Measurements from ENCODE around the gene NLGN1. TPM values are rescaled to one million over a fixed set of nuclear protein-coding genes. Genes with fewer than 3 reads are reported as not detected.

Gene NLGN1
- total and polyA plus RNA-seq, 2 of the 8 experiments (the other 6 are each of a cell fraction or from before 2014, with no cell fraction given), result 7.8 to 14.8 TPM

- H2BK120ac ChIP-seq (replicated peaks; ENCODE audit: low read depth, low read length), result no peak overlapping the region
- CTCF ChIA-PET (ENCODE audit: partially characterized antibody), result no interaction called here
- no peak for FAIRE-seq
- TF ChIP-seq BACH1 (IDR thresholded peaks at IDR 0.05; ENCODE audit: low read length) (peak; percentile 31; the same call in 1 of the 2 replicates), GABPA (IDR thresholded peaks at IDR 0.05; ENCODE audit: borderline replicate concordance, insufficient read depth, low read length) (no peak), TBP (IDR thresholded peaks at IDR 0.05; ENCODE audit: low read depth, low read length) (peak; percentile 13; the same call in 1 of the 2 replicates), POLR2A (IDR thresholded peaks at IDR 0.05; ENCODE audit: control extremely low read depth in 1 of 2, low read depth in 2 of 2, low read length in 2 of 2) (peak; percentile 42 to 79), KDM4A (IDR thresholded peaks at IDR 0.05; ENCODE audit: low read depth, low read length, severe bottlenecking) (peak; percentile 94), TAF1 (IDR thresholded peaks at IDR 0.05; ENCODE audit: low read depth, low read length) (peak; percentile 68), MAX (IDR thresholded peaks at IDR 0.05) (peak; percentile 95), HDAC2 (IDR thresholded peaks at IDR 0.05; ENCODE audit: borderline replicate concordance in 1 of 2, low read depth in 2 of 2, low read length in 2 of 2) (peak; percentile 23 to 77; a peak in 2 of 4 replicates), RBBP5 (IDR thresholded peaks at IDR 0.05; ENCODE audit: borderline replicate concordance, low read depth, low read length) (peak; percentile 96), TEAD4 (IDR thresholded peaks at IDR 0.05; ENCODE audit: low read depth, low read length) (no peak), CBX8 (IDR thresholded peaks at IDR 0.05; ENCODE audit: borderline replicate concordance, low read depth, low read length) (no peak)
Measured at GRCh38 chr3:173395412-173396181, 1.9 kb upstream of the NLGN1 start.

More at GRCh38 chr3:173395412-173396181, 1.9 kb upstream of the NLGN1 start:
- peaks cover 8% of the 10 kb centered on the region for H3K23me2 ChIP-seq (ENCODE audit: low read depth, low read length)
- H3K4me1 ChIP-seq (replicated peaks in 1 of 4; ENCODE audit: control insufficient read depth in 3 of 4, insufficient read depth in 4 of 4, low read length in 3 of 4), result peaks cover 0 to 6% (median 0%) of the 10 kb centered on the region in 4 experiments; a peak in 3 of 7 replicates
- peak overlapping the region; percentile 89 for H3K4ac ChIP-seq (replicated peaks; ENCODE audit: insufficient read length, low read depth, low read length)
- no peak overlapping the region for H3K27ac ChIP-seq (ENCODE audit: low read depth, low read length)
- peak overlapping the region in 3 of 4 experiments; percentile 43 to 84 (median 48); a peak in 6 of 7 replicates for H3K9ac ChIP-seq (replicated peaks in 1 of 4; ENCODE audit: extremely low read depth in 1 of 4, low read depth in 3 of 4, low read length in 3 of 4)
- H2BK15ac ChIP-seq (ENCODE audit: low read length), result no peak overlapping the region
- peak; percentile 77 to 85 for DNase-seq (ENCODE audit: low read depth in 1 of 2, low spot score in 2 of 2)
- H3K56ac ChIP-seq (replicated peaks; ENCODE audit: insufficient read length, low read depth, low read length), result no peak overlapping the region
- H3K79me1 ChIP-seq (ENCODE audit: low read depth, low read length), result no peaks in the 10 kb centered on the region
- no peaks in the 10 kb centered on the region for H4K20me1 ChIP-seq (replicated peaks in 1 of 2; ENCODE audit: control insufficient read depth in 1 of 2, insufficient read depth in 2 of 2, low read length in 2 of 2)
- POLR2A ChIA-PET (ENCODE audit: partially characterized antibody), result interaction anchor here (1.7 kb wide), 1 partner anchor 34 kb away, joined by 3 read pairs; no protein-coding TSS in a partner anchor
- H3K23ac ChIP-seq (ENCODE audit: insufficient read length), result no peak overlapping the region
- H3K9me3 ChIP-seq (ENCODE audit: insufficient read depth in 2 of 2, low read depth in 1 of 2, low read length in 1 of 2), result no peaks in the 10 kb centered on the region
- peak overlapping the region; percentile 94 for H4K91ac ChIP-seq (replicated peaks; ENCODE audit: insufficient read length, low read length)
- peaks cover 0 to 9% (median 4%) of the 10 kb centered on the region in 4 experiments; a peak in 3 of 7 replicates for H3K27me3 ChIP-seq (replicated peaks in 1 of 4; ENCODE audit: control insufficient read depth in 3 of 4, extremely low read depth in 1 of 4, insufficient read depth in 3 of 4, low read length in 3 of 4)
- H3K79me2 ChIP-seq (ENCODE audit: control insufficient read depth in 1 of 2, insufficient read depth in 2 of 2, low read length in 2 of 2), result peaks cover 0 to 8% of the 10 kb centered on the region in 2 experiments; a peak in 2 of 4 replicates
- no peak overlapping the region for H2AK5ac ChIP-seq (ENCODE audit: low read depth, low read length)
- H3K4me3 ChIP-seq (ENCODE audit: extremely low read depth in 1 of 4, insufficient read depth in 2 of 4, low read depth in 3 of 4, low read length in 4 of 4), result peak overlapping the region; percentile 84 to 88 (median 85)
- peak overlapping the region; percentile 90 for H2AFZ ChIP-seq (ENCODE audit: low read length)
- H3K4me2 ChIP-seq (ENCODE audit: insufficient read depth in 1 of 2, low read depth in 2 of 2, low read length in 2 of 2), result peak overlapping the region; percentile 86 to 89
- peak overlapping the region; percentile 92 for H3K18ac ChIP-seq (ENCODE audit: extremely low read depth, low read length)
- H2BK12ac ChIP-seq (ENCODE audit: low read depth, low read length), result peak overlapping the region; percentile 90
- peak overlapping the region; percentile 68; the same call in 1 of the 2 replicates for H4K8ac ChIP-seq (ENCODE audit: extremely low read depth, insufficient read depth, low read length)
- 3% methylated on average over 13 of the region's 71 CpGs; no CpG with 5 or more reads in 1 of the 2 experiments for WGBS, 2 experiments (ENCODE audit: extremely low coverage in 1 of 2, insufficient coverage in 1 of 2, insufficient read length in 1 of 2, insufficient replicate concordance in 2 of 2, low coverage in 1 of 2, low lambda C conversion rate in 2 of 2, missing lambda C conversion rate in 1 of 2)
- H2BK20ac ChIP-seq (ENCODE audit: low read length), result peak overlapping the region; percentile 63; the same call in 1 of the 2 replicates
- H2BK5ac ChIP-seq (ENCODE audit: low read depth, low read length), result peak overlapping the region; percentile 79; the same call in 1 of the 2 replicates
- peak overlapping the region; percentile 7 for H4K5ac ChIP-seq (ENCODE audit: insufficient read length, low read depth, low read length)
- H3K36me3 ChIP-seq (ENCODE audit: control insufficient read depth in 2 of 4, insufficient read depth in 4 of 4, low read length in 3 of 4), result no peaks in the 10 kb centered on the region
- H3K14ac ChIP-seq (ENCODE audit: insufficient read length), result no peak overlapping the region
